GM19025 (cell line): ENCODE measurements around the gene PTPRD.

Experiments
- ATAC-seq: cut with Tn5 transposase; IDR thresholded peaks from one replicate; pipeline ENCODE4 v1.9.1; 2021; ENCODE audit warnings: mild to moderate bottlenecking, low read depth, moderate library complexity; ENCODE audit not compliant: unreplicated experiment

PTPRD gene

GRCh38 chr9:8401961-8402705, 2210.7 kb downstream of the PTPRD start:
- ATAC-seq = no peak

GRCh38 chr9:8400378-8400777, 2212.4 kb downstream of the PTPRD start:
- ATAC-seq = no peak

- ATAC-seq = no peak
Observed at GRCh38 chr9:8395022-8395421, 2217.8 kb downstream of the PTPRD start.

GRCh38 chr9:8394341-8394740, 2218.5 kb downstream of the PTPRD start:
- no peak for ATAC-seq

- no peak for ATAC-seq
Observed at GRCh38 chr9:8392866-8393265, 2219.9 kb downstream of the PTPRD start.

- ATAC-seq = no peak
Observed at GRCh38 chr9:8391566-8391965, 2221.2 kb downstream of the PTPRD start.

GRCh38 chr9:8391132-8391531, 2221.7 kb downstream of the PTPRD start:
- no peak for ATAC-seq

GRCh38 chr9:8390571-8390970, 2222.2 kb downstream of the PTPRD start:
- ATAC-seq = no peak

- no peak for ATAC-seq
Observed at GRCh38 chr9:8389531-8389930, 2223.3 kb downstream of the PTPRD start.

- ATAC-seq = no peak
Observed at GRCh38 chr9:8388132-8388531, 2224.7 kb downstream of the PTPRD start.

GRCh38 chr9:8384091-8384490, 2228.7 kb downstream of the PTPRD start:
- no peak for ATAC-seq

- no peak for ATAC-seq
Observed at GRCh38 chr9:8382777-8383527, 2229.8 kb downstream of the PTPRD start.

GRCh38 chr9:8382266-8382665, 2230.5 kb downstream of the PTPRD start:
- ATAC-seq = no peak

- no peak for ATAC-seq
Observed at GRCh38 chr9:8381601-8382000, 2231.2 kb downstream of the PTPRD start.

GRCh38 chr9:8374471-8374870, 2238.3 kb downstream of the PTPRD start:
- ATAC-seq = no peak

GRCh38 chr9:8371686-8372085, 2241.1 kb downstream of the PTPRD start:
- ATAC-seq = no peak

- no peak for ATAC-seq
Observed at GRCh38 chr9:8366161-8366926, 2246.5 kb downstream of the PTPRD start.

- ATAC-seq = no peak
Observed at GRCh38 chr9:8365466-8366160, 2247.2 kb downstream of the PTPRD start.

- ATAC-seq = no peak
Observed at GRCh38 chr9:8365029-8365428, 2247.8 kb downstream of the PTPRD start.

- no peak for ATAC-seq
Observed at GRCh38 chr9:8364026-8364752, 2248.6 kb downstream of the PTPRD start.
